ENCODE results near the gene TSC22D4. TPM values are rescaled to one million over a fixed set of nuclear protein-coding genes. Genes with fewer than 3 reads are reported as not detected.

Gene TSC22D4
- total and polyA plus RNA-seq, 7 experiments from 2014 or later: 23.7 to 124 (median 112) TPM

GRCh38 chr7:100465702-100466311 lies 13.2 kb downstream of the TSC22D4 start:
- H3K4me3 Mint-ChIP-seq: no peak overlapping the region
- H3K4me1 Mint-ChIP-seq: peaks cover 5 to 28% (median 10%) of the 10 kb centered on the region in 7 donors
- ATAC-seq (peak; percentile 49), DNase-seq (no peak)
- Histone ChIP-seq H3K9me3 (ENCODE audit: control insufficient read depth in 2 of 3, low read length in 3 of 3) (no peaks in the 10 kb centered on the region), H3K27me3 (ENCODE audit: control insufficient read depth in 2 of 2, insufficient read depth in 2 of 2, low read length in 2 of 2) (no peaks in the 10 kb centered on the region), H3K4me3 (ENCODE audit: low read length) (no peak overlapping the region), H3K27ac (ENCODE audit: low read depth, low read length) (no peak overlapping the region), H3K36me3 (ENCODE audit: control insufficient read depth in 2 of 3, insufficient read depth in 3 of 3, low read length in 3 of 3) (peaks cover 10 to 66% (median 14%) of the 10 kb centered on the region in 3 experiments), H3K4me1 (ENCODE audit: control insufficient read depth in 2 of 2, insufficient read depth in 2 of 2, low read length in 2 of 2) (peaks cover 6 to 7% of the 10 kb centered on the region in 2 donors)
- no peaks in the 10 kb centered on the region for H3K27me3 Mint-ChIP-seq
- intact Hi-C loops (cut with micrococcal nuclease): no loop called here
- H3K27ac Mint-ChIP-seq: peak overlapping the region in 3 of 9 donors; percentile 16 to 73 (median 60)
- ChIA-PET CTCF (interaction anchor here (0.6 to 1.4 kb wide), 3 partner anchors 15 to 106 kb away, joined by 4 to 5 read pairs (median 5); no protein-coding TSS in a partner anchor), POLR2A (interaction anchor here (0.6 to 1.3 kb wide), 6 partner anchors 12 to 355 kb away, joined by 3 to 6 read pairs (median 4); partner anchors contain the start of gene TSC22D4)
- no peaks in the 10 kb centered on the region for H3K9me3 Mint-ChIP-seq
- peaks cover 0 to 6% (median 0%) of the 10 kb centered on the region in 5 donors for H3K36me3 Mint-ChIP-seq

DNA sequence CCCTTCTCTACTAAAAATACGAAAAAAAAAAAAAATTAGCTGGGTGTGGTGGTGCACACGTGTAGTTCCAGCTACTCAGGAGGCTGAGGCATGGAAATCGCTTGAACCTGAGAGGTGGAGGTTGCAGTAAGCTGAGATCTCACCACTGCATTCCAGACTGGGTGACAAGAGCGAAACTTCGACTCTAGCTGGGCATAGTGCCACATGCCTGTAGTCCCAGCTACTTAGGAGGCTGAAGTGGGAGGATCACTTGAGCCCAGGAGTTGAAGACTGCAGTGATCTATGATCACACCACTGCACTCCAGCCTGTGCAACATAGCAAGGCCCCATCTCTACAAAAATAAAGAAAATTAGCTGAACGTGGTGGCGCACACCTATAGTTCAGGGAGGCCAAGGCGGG lies 13.7 kb downstream of the TSC22D4 start:
- Histone ChIP-seq H3K27ac (ENCODE audit: low read depth, low read length) (no peak overlapping the region), H3K27me3 (ENCODE audit: control insufficient read depth in 2 of 2, insufficient read depth in 2 of 2, low read length in 2 of 2) (no peaks in the 10 kb centered on the region), H3K9me3 (ENCODE audit: control insufficient read depth in 2 of 3, low read length in 3 of 3) (no peaks in the 10 kb centered on the region), H3K36me3 (ENCODE audit: control insufficient read depth in 2 of 3, insufficient read depth in 3 of 3, low read length in 3 of 3) (peaks cover 10 to 66% (median 10%) of the 10 kb centered on the region in 3 experiments), H3K4me1 (ENCODE audit: control insufficient read depth in 2 of 2, insufficient read depth in 2 of 2, low read length in 2 of 2) (peaks cover 6 to 7% of the 10 kb centered on the region in 2 donors), H3K4me3 (ENCODE audit: low read length) (no peak overlapping the region)
- CTCF ChIA-PET: interaction anchor here (0.6 to 1.4 kb wide), 4 partner anchors 16 to 106 kb away, joined by 3 to 5 read pairs (median 4); no protein-coding TSS in a partner anchor
- Mint-ChIP-seq H3K36me3 (peaks cover 0 to 9% (median 0%) of the 10 kb centered on the region in 5 donors), H3K9me3 (no peaks in the 10 kb centered on the region), H3K27me3 (no peaks in the 10 kb centered on the region), H3K27ac (peak overlapping the region in 4 of 9 donors; percentile 5 to 73 (median 38)), H3K4me3 (no peak overlapping the region), H3K4me1 (peaks cover 4 to 24% (median 7%) of the 10 kb centered on the region in 7 donors)
- DNase-seq (no peak), ATAC-seq (no peak)
- intact Hi-C loops (cut with micrococcal nuclease): no loop called here
- POLR2A ChIA-PET: interaction anchor here (0.6 to 1.3 kb wide), 9 partner anchors 12 to 355 kb away, joined by 3 to 6 read pairs (median 4); partner anchors contain the start of gene TSC22D4

DNA sequence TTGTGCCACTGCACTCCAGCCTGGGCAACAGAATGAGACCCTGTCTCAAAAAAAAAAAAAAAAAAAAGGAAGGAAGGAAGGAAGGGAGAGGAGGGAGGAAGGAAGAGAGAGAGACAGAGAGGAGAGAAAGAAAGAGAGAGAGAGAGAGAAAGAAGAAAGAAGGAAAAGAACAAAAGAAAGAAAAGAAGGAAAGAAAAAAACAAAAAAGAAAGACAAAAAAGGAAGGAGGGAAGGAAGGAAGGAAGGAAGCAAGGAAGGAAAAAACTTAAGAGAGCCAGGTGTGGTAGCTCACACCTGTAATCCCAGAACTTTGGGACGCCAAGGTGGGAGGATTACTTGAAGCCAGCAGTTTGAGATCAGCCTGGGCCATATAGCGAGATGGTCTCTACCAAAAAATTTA lies 14.2 kb downstream of the TSC22D4 start:
- H3K4me1 Mint-ChIP-seq: peaks cover 1 to 21% (median 4%) of the 10 kb centered on the region in 7 donors
- peaks cover 0 to 9% (median 0%) of the 10 kb centered on the region in 5 donors for H3K36me3 Mint-ChIP-seq
- H3K9me3 ChIP-seq (ENCODE audit: control insufficient read depth in 2 of 3, low read length in 3 of 3): no peaks in the 10 kb centered on the region
- no peaks in the 10 kb centered on the region for H3K27me3 ChIP-seq (ENCODE audit: control insufficient read depth in 2 of 2, insufficient read depth in 2 of 2, low read length in 2 of 2)
- CTCF ChIA-PET: interaction anchor here (0.6 to 1.4 kb wide), 2 partner anchors 22 to 95 kb away, joined by 3 to 5 read pairs; no protein-coding TSS in a partner anchor
- H3K27me3 Mint-ChIP-seq: no peaks in the 10 kb centered on the region
- POLR2A ChIA-PET: interaction anchor here (0.6 to 1.3 kb wide), 8 partner anchors 10 to 230 kb away, joined by 3 to 6 read pairs (median 3); partner anchors contain the start of genes GIGYF1 and TSC22D4
- no peak overlapping the region for H3K27ac ChIP-seq (ENCODE audit: low read depth, low read length)
- H3K36me3 ChIP-seq (ENCODE audit: control insufficient read depth in 2 of 3, insufficient read depth in 3 of 3, low read length in 3 of 3): peaks cover 8 to 68% (median 10%) of the 10 kb centered on the region in 3 experiments
- H3K9me3 Mint-ChIP-seq: no peaks in the 10 kb centered on the region
- DNase-seq (no peak), ATAC-seq (no peak)
- intact Hi-C loops (cut with micrococcal nuclease): no loop called here
- H3K4me3 ChIP-seq (ENCODE audit: low read length): no peak overlapping the region
- H3K4me3 Mint-ChIP-seq: no peak overlapping the region
- peak overlapping the region in 3 of 9 donors; percentile 25 to 72 (median 37) for H3K27ac Mint-ChIP-seq
- peaks cover 6 to 7% of the 10 kb centered on the region in 2 donors for H3K4me1 ChIP-seq (ENCODE audit: control insufficient read depth in 2 of 2, insufficient read depth in 2 of 2, low read length in 2 of 2)

DNA sequence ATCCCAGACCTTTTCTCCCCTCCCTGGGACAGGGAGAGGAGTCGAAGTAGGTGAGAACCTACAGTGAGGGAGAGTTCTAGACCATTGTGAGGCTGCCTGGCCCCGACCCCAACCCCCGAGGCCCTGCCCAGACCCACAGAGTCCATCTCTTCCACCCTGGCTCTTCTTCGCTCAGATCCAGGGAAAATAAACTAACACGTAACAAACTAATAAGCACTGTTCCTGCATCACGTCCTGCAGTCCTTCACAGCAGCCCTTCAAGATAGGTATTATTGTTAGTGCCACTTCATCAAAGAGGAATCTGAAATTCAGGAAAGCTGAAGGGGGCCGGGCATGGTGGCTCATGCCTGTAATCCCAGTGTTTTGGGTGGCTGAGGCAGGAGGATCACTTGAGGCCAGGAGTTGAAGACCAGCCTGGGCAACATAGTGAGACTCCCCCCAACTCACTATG lies 14.8 kb downstream of the TSC22D4 start, which contains the start of gene SPACDR:
TSS of gene SPACDR (minus strand) at position 51 of the 451 bp plus-strand sequence. CDS start 235 bp downstream, outside the sequence.
- DNase-seq (no peak), ATAC-seq (no peak)
- intact Hi-C loops (cut with micrococcal nuclease): no loop called here
- H3K4me1 Mint-ChIP-seq: peaks cover 0 to 16% (median 4%) of the 10 kb centered on the region in 7 donors
- H3K27me3 Mint-ChIP-seq: no peaks in the 10 kb centered on the region
- H3K9me3 ChIP-seq (ENCODE audit: control insufficient read depth in 2 of 3, low read length in 3 of 3): no peaks in the 10 kb centered on the region
- peaks cover 8 to 63% (median 10%) of the 10 kb centered on the region in 3 experiments for H3K36me3 ChIP-seq (ENCODE audit: control insufficient read depth in 2 of 3, insufficient read depth in 3 of 3, low read length in 3 of 3)
- H3K27ac Mint-ChIP-seq: peak within 1 kb of the TSS in 6 of 9 donors; percentile 12 to 77 (median 38)
- H3K4me1 ChIP-seq (ENCODE audit: control insufficient read depth in 2 of 2, insufficient read depth in 2 of 2, low read length in 2 of 2): peaks cover 3% of the 10 kb centered on the region in 2 donors
- H3K27ac ChIP-seq (ENCODE audit: low read depth, low read length): no peak within 1 kb of the TSS
- no peaks in the 10 kb centered on the region for H3K27me3 ChIP-seq (ENCODE audit: control insufficient read depth in 2 of 2, insufficient read depth in 2 of 2, low read length in 2 of 2)
- CTCF ChIA-PET: no interaction called here
- POLR2A ChIA-PET: interaction anchor here (0.6 to 1.8 kb wide), 5 partner anchors 10 to 230 kb away, joined by 3 to 5 read pairs (median 3); partner anchors contain the start of genes GIGYF1 and TSC22D4
- H3K4me3 Mint-ChIP-seq: no peak within 1 kb of the TSS
- H3K4me3 ChIP-seq (ENCODE audit: low read length): no peak within 1 kb of the TSS
- H3K36me3 Mint-ChIP-seq: peaks cover 0 to 12% (median 0%) of the 10 kb centered on the region in 5 donors
- no peaks in the 10 kb centered on the region for H3K9me3 Mint-ChIP-seq

DNA sequence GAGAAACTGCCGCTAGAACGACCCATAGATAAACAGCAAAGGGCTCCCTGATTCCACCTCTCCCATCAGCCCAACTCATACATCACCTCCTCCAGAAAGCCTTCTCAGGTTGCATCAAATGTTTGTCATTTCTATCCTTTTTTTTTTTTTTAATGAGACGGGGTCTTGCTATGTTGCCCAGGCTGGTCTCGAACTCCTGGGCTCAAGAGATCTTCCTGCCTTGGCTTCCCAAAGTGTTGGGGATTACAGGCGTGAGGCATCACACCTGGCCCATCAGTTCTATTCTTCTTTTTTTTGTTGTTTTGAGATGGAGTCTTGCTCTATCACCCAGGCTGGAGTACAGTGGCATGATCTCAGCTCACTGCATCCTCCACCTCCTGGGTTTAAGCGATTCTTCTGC lies 22.0 kb downstream of the TSC22D4 start:
- H3K27ac Mint-ChIP-seq: peak overlapping the region in 3 of 9 donors; percentile 43 to 67 (median 53)
- no peaks in the 10 kb centered on the region for H3K9me3 Mint-ChIP-seq
- H3K36me3 ChIP-seq (ENCODE audit: control insufficient read depth in 2 of 3, insufficient read depth in 3 of 3, low read length in 3 of 3): peaks cover 0 to 22% (median 0%) of the 10 kb centered on the region in 3 experiments
- no peak overlapping the region for H3K27ac ChIP-seq (ENCODE audit: low read depth, low read length)
- ChIA-PET POLR2A (interaction anchor here (0.6 to 4.8 kb wide), 3 partner anchors 10 to 28 kb away, joined by 4 to 30 read pairs (median 4); partner anchors contain the start of genes MEPCE and ZCWPW1), CTCF (no interaction called here)
- no peak overlapping the region for H3K4me3 Mint-ChIP-seq
- no peaks in the 10 kb centered on the region for H3K27me3 Mint-ChIP-seq
- DNase-seq: no peak
- intact Hi-C loops (cut with micrococcal nuclease): no loop called here
- peaks cover 0 to 8% of the 10 kb centered on the region in 2 donors for H3K4me1 ChIP-seq (ENCODE audit: control insufficient read depth in 2 of 2, insufficient read depth in 2 of 2, low read length in 2 of 2)
- no peak overlapping the region for H3K4me3 ChIP-seq (ENCODE audit: low read length)
- ATAC-seq: no peak
- H3K27me3 ChIP-seq (ENCODE audit: control insufficient read depth in 2 of 2, insufficient read depth in 2 of 2, low read length in 2 of 2): no peaks in the 10 kb centered on the region
- H3K36me3 Mint-ChIP-seq: peaks cover 0 to 15% (median 6%) of the 10 kb centered on the region in 5 donors
- H3K4me1 Mint-ChIP-seq: peaks cover 7 to 20% (median 13%) of the 10 kb centered on the region in 7 donors
- no peaks in the 10 kb centered on the region for H3K9me3 ChIP-seq (ENCODE audit: control insufficient read depth in 2 of 3, low read length in 3 of 3)

DNA sequence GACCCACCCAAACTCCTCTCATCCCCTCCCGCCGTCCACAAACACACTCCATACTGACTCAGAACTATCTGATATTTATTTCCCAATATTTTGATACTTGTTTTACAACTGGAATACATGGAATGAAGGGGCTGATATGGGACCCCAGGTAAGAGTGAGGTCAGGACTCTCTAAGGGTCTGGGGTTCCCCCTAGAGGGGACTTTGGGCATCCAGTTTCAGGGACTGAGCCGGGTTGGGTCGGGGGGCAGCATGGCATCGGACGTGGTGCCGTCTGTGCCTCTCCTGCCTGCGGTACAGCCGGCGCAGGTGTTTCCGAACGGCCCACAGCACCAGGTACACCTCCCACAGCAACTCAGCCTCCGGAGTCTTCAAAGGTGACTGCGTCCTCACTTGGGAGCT lies 22.5 kb downstream of the TSC22D4 start:
- no peak for ATAC-seq
- H3K27me3 Mint-ChIP-seq: no peaks in the 10 kb centered on the region
- no peak overlapping the region for H3K4me3 ChIP-seq (ENCODE audit: low read length)
- H3K4me3 Mint-ChIP-seq: no peak overlapping the region
- H3K27me3 ChIP-seq (ENCODE audit: control insufficient read depth in 2 of 2, insufficient read depth in 2 of 2, low read length in 2 of 2): no peaks in the 10 kb centered on the region
- H3K4me1 ChIP-seq (ENCODE audit: control insufficient read depth in 2 of 2, insufficient read depth in 2 of 2, low read length in 2 of 2): peaks cover 0 to 8% of the 10 kb centered on the region in 2 donors
- no peaks in the 10 kb centered on the region for H3K9me3 ChIP-seq (ENCODE audit: control insufficient read depth in 2 of 3, low read length in 3 of 3)
- ChIA-PET CTCF (no interaction called here), POLR2A (interaction anchor here (0.8 to 7.8 kb wide), 5 partner anchors 10 to 130 kb away, joined by 4 to 71 read pairs (median 6); partner anchors contain the start of genes FBXO24, MEPCE, PPP1R35 and ZCWPW1)
- H3K4me1 Mint-ChIP-seq: peaks cover 7 to 20% (median 13%) of the 10 kb centered on the region in 7 donors
- H3K36me3 Mint-ChIP-seq: peaks cover 0 to 15% (median 6%) of the 10 kb centered on the region in 5 donors
- no peak for DNase-seq
- intact Hi-C loops (cut with micrococcal nuclease): no loop called here
- H3K9me3 Mint-ChIP-seq: no peaks in the 10 kb centered on the region
- peaks cover 0 to 22% (median 0%) of the 10 kb centered on the region in 3 experiments for H3K36me3 ChIP-seq (ENCODE audit: control insufficient read depth in 2 of 3, insufficient read depth in 3 of 3, low read length in 3 of 3)
- H3K27ac Mint-ChIP-seq: peak overlapping the region in 2 of 9 donors; percentile 43 to 67
- H3K27ac ChIP-seq (ENCODE audit: low read depth, low read length): no peak overlapping the region

Data from naive thymus-derived CD4-positive, alpha-beta T cell (primary cell).